MM.1S (cell line): ENCODE measurements around the gene TMEM240.
"Not testable (repeated sequence)": the region's sequence is repeated elsewhere in the genome, so short reads cannot be mapped to it uniquely, and the experiment has no call there.

Experiments used
- DNase-seq: peaks from one replicate; pipeline ENCODE4 v3.0.0-alpha.2; 2015
- H2AFZ ChIP-seq: fragments of 300-600 bp; sonication (generic); 2 replicates; pipeline ENCODE4 v1.6.0; 2016; ENCODE audit warnings: antibody characterized with exemption, low read length
- H3F3A ChIP-seq: fragments of 300-600 bp; sonication (generic); 2 replicates; pipeline ENCODE4 v1.6.1; 2016; ENCODE audit warnings: mild to moderate bottlenecking, antibody characterized with exemption, low read length, moderate library complexity, mixed read lengths; ENCODE audit not compliant: insufficient read depth
- H3K27ac ChIP-seq: fragments of 300-600 bp; sonication (generic); 2 replicates; pipeline ENCODE4 v1.5.1; 2016; ENCODE audit warnings: mild to moderate bottlenecking, low read length
- H3K27me3 ChIP-seq: fragments of 300-600 bp; sonication (generic); replicated peaks from 2 replicates; pipeline ENCODE4 v1.6.0; 2016; ENCODE audit warnings: low read length; ENCODE audit not compliant: insufficient read depth
- H3K36me3 ChIP-seq: fragments of 300-600 bp; sonication (generic); replicated peaks from 2 replicates; pipeline ENCODE4 v1.6.1; 2016; ENCODE audit warnings: mild to moderate bottlenecking, low read length, mixed read lengths; ENCODE audit not compliant: insufficient read depth
- H3K4me1 ChIP-seq: fragments of 300-600 bp; sonication (generic); 2 replicates; pipeline ENCODE4 v1.6.1; 2016; ENCODE audit warnings: low read length, mixed read lengths
- H3K4me2 ChIP-seq: fragments of 300-600 bp; sonication (generic); 2 replicates; pipeline ENCODE4 v1.6.0; 2016; ENCODE audit warnings: low read depth, low read length
- H3K4me3 ChIP-seq: fragments of 300-600 bp; sonication (generic); 2 replicates; pipeline ENCODE4 v1.5.1; 2016; ENCODE audit warnings: low read length, mixed read lengths
- H3K79me2 ChIP-seq: fragments of 300-600 bp; sonication (generic); 2 replicates; pipeline ENCODE4 v1.6.1; 2016; ENCODE audit warnings: mixed run types, low read length, mixed read lengths
- H3K9ac ChIP-seq: fragments of 300-600 bp; sonication (generic); 2 replicates; pipeline ENCODE4 v1.6.1; 2016; ENCODE audit warnings: low read length, mixed read lengths
- H3K9me2 ChIP-seq: fragments of 300-600 bp; sonication (generic); replicated peaks from 2 replicates; pipeline ENCODE4 v1.6.1; 2016; ENCODE audit warnings: mild to moderate bottlenecking, low read length, mixed read lengths; ENCODE audit not compliant: insufficient read depth
- H3K9me3 ChIP-seq: fragments of 300-600 bp; sonication (generic); replicated peaks from 2 replicates; pipeline ENCODE4 v1.6.1; 2016; ENCODE audit warnings: mild to moderate bottlenecking, low read length, mixed read lengths; ENCODE audit not compliant: insufficient read depth
- H4K20me1 ChIP-seq: fragments of 300-600 bp; sonication (generic); 2 replicates; pipeline ENCODE4 v1.6.1; 2016; ENCODE audit warnings: mild to moderate bottlenecking, low read length, moderate library complexity, mixed read lengths; ENCODE audit not compliant: insufficient read depth
- CTCF ChIP-seq: fragments of 300-600 bp; sonication (generic); IDR thresholded peaks from 2 replicates; pipeline ENCODE4 v1.5.1; 2016; ENCODE audit warnings: antibody characterized with exemption, low read length, mixed read lengths
- EZH2 ChIP-seq: fragments of 300-600 bp; sonication (generic); optimal IDR thresholded peaks from 2 replicates; pipeline ENCODE3; 2017; ENCODE audit warnings: low read depth, mild to moderate bottlenecking, antibody characterized with exemption, low read length, mixed read lengths
- EZH2phosphoT487 ChIP-seq: fragments of 300-600 bp; sonication (generic); IDR thresholded peaks from 2 replicates; pipeline ENCODE4 v1.6.1; 2018; ENCODE audit warnings: antibody characterized with exemption, low read length

Gene TMEM240

GRCh38 chr1:1521331-1521730, 19.1 kb downstream of the TMEM240 start:
- no peaks in the 10 kb centered on the region for H3K36me3 ChIP-seq
- no peaks in the 10 kb centered on the region for H3K9me3 ChIP-seq
- 0 out of 2 replicates have a peak, but pooled peaks cover 3% of the 10 kb centered on the region for H3K79me2 ChIP-seq
- H3F3A ChIP-seq = no peaks in the 10 kb centered on the region
- H3K27me3 ChIP-seq = no peaks in the 10 kb centered on the region
- no peak overlapping the region for H3K9ac ChIP-seq
- TF ChIP-seq EZH2phosphoT487 (no peak), CTCF (no peak), EZH2 (no peak)
- H4K20me1 ChIP-seq = no peaks in the 10 kb centered on the region
- H3K4me2 ChIP-seq = no peak overlapping the region
- no peak overlapping the region for H3K27ac ChIP-seq
- no peaks in the 10 kb centered on the region for H3K9me2 ChIP-seq
- no peaks in the 10 kb centered on the region for H3K4me1 ChIP-seq
- no peak for DNase-seq
- H3K4me3 ChIP-seq = no peak overlapping the region
- no peak overlapping the region for H2AFZ ChIP-seq

- not testable (repeated sequence) for DNase-seq, H3F3A ChIP-seq, H3K36me3 ChIP-seq, H3K4me2 ChIP-seq, H3K4me1 ChIP-seq, H3K27me3 ChIP-seq, H3K27ac ChIP-seq, H3K9me3 ChIP-seq, H3K9ac ChIP-seq, H3K4me3 ChIP-seq, H2AFZ ChIP-seq, H4K20me1 ChIP-seq, H3K9me2 ChIP-seq
- peaks cover 14% of the 10 kb centered on the region for H3K79me2 ChIP-seq
These were observed 20.5 kb downstream of the TMEM240 start for GRCh38 chr1:1519805-1520505.

GRCh38 chr1:1518621-1519007, 21.8 kb downstream of the TMEM240 start:
- not testable (repeated sequence) for H3K4me3 ChIP-seq, H3K36me3 ChIP-seq

GRCh38 chr1:1517973-1518620, 22.3 kb downstream of the TMEM240 start:
- peaks cover 28% of the 10 kb centered on the region for H3K79me2 ChIP-seq
- no peak overlapping the region for H3K27ac ChIP-seq
- H3K27me3 ChIP-seq = no peaks in the 10 kb centered on the region
- H3K4me1 ChIP-seq = no peaks in the 10 kb centered on the region
- H3K36me3 ChIP-seq = no peaks in the 10 kb centered on the region
- no peak overlapping the region for H2AFZ ChIP-seq
- no peaks in the 10 kb centered on the region for H4K20me1 ChIP-seq
- no peaks in the 10 kb centered on the region for H3F3A ChIP-seq
- no peak overlapping the region for H3K9ac ChIP-seq
- DNase-seq = no peak
- H3K9me3 ChIP-seq = no peaks in the 10 kb centered on the region
- H3K4me2 ChIP-seq = no peak overlapping the region
- no peaks in the 10 kb centered on the region for H3K9me2 ChIP-seq
- no peak for TF ChIP-seq EZH2
- no peak for TF ChIP-seq EZH2phosphoT487
- no peak for TF ChIP-seq CTCF
- H3K4me3 ChIP-seq = no peak overlapping the region

More at GRCh38 chr1:1518621-1519007, 21.8 kb downstream of the TMEM240 start:
- not testable (repeated sequence) for H3K27ac ChIP-seq, H3K9ac ChIP-seq, DNase-seq, H3K9me2 ChIP-seq, H3K4me1 ChIP-seq, H3K4me2 ChIP-seq, H2AFZ ChIP-seq, H3K27me3 ChIP-seq, H3K9me3 ChIP-seq, H4K20me1 ChIP-seq, H3F3A ChIP-seq
- H3K79me2 ChIP-seq = peaks cover 24% of the 10 kb centered on the region

GRCh38 chr1:1516923-1517322, 23.5 kb downstream of the TMEM240 start:
- not testable (repeated sequence) for H2AFZ ChIP-seq, H3K27ac ChIP-seq, H4K20me1 ChIP-seq, H3K9ac ChIP-seq, H3K9me2 ChIP-seq, H3K27me3 ChIP-seq, DNase-seq, H3K4me2 ChIP-seq, H3K4me3 ChIP-seq, H3K36me3 ChIP-seq, H3K9me3 ChIP-seq, H3K4me1 ChIP-seq, H3F3A ChIP-seq
- peaks cover 31% of the 10 kb centered on the region for H3K79me2 ChIP-seq

GRCh38 chr1:1514376-1514775, 26.0 kb downstream of the TMEM240 start:
- not testable (repeated sequence) for H3K27ac ChIP-seq, H3K9me3 ChIP-seq, H3K9ac ChIP-seq, H2AFZ ChIP-seq, H3K4me2 ChIP-seq, DNase-seq, H3K4me1 ChIP-seq, H3K27me3 ChIP-seq, H3F3A ChIP-seq, H3K9me2 ChIP-seq, H3K4me3 ChIP-seq, H3K36me3 ChIP-seq, H4K20me1 ChIP-seq
- H3K79me2 ChIP-seq = peaks cover 29% of the 10 kb centered on the region
